MM.1S (cell line): Measurements from ENCODE around the gene ST3GAL4.

Experiments
- EZH2 ChIP-seq: fragments of 300-600 bp; sonication (generic); optimal IDR thresholded peaks from 2 replicates; pipeline ENCODE3; 2017; ENCODE audit warnings: low read depth, mild to moderate bottlenecking, antibody characterized with exemption, low read length, mixed read lengths
- TF ChIP-seq, protein P1 (sequence below): fragments of 300-600 bp; sonication (generic); IDR thresholded peaks from 2 replicates; pipeline ENCODE4 v1.5.1; 2016; ENCODE audit warnings: antibody characterized with exemption, low read length, mixed read lengths

- TF ChIP-seq, protein P1, sequence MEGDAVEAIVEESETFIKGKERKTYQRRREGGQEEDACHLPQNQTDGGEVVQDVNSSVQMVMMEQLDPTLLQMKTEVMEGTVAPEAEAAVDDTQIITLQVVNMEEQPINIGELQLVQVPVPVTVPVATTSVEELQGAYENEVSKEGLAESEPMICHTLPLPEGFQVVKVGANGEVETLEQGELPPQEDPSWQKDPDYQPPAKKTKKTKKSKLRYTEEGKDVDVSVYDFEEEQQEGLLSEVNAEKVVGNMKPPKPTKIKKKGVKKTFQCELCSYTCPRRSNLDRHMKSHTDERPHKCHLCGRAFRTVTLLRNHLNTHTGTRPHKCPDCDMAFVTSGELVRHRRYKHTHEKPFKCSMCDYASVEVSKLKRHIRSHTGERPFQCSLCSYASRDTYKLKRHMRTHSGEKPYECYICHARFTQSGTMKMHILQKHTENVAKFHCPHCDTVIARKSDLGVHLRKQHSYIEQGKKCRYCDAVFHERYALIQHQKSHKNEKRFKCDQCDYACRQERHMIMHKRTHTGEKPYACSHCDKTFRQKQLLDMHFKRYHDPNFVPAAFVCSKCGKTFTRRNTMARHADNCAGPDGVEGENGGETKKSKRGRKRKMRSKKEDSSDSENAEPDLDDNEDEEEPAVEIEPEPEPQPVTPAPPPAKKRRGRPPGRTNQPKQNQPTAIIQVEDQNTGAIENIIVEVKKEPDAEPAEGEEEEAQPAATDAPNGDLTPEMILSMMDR: no peak
- TF ChIP-seq EZH2: no peak
Measured at GRCh38 chr11:126390272-126390867, 34.9 kb downstream of the ST3GAL4 start.
